Neural progenitor cell (in vitro differentiated cells): ENCODE data around the gene KHNYN.

Experiments used
- EZH2 ChIP-seq: fragments of 200-600 bp; sonication (generic); IDR thresholded peaks from 2 replicates; pipeline ENCODE4 v1.6.1; 2017; ENCODE audit warnings: antibody characterized with exemption, mild to moderate bottlenecking, moderate library complexity
- EZH2phosphoT487 ChIP-seq: fragments of 200-600 bp; sonication (generic); IDR thresholded peaks from 2 replicates; pipeline ENCODE4 v1.6.1; 2017; ENCODE audit warnings: antibody characterized with exemption
- TF ChIP-seq, protein P1 (sequence below): fragments of 200-600 bp; sonication (generic); IDR thresholded peaks from 2 replicates; pipeline ENCODE4 v1.5.1; 2017; ENCODE audit warnings: antibody characterized with exemption, mild to moderate bottlenecking

DNA sequence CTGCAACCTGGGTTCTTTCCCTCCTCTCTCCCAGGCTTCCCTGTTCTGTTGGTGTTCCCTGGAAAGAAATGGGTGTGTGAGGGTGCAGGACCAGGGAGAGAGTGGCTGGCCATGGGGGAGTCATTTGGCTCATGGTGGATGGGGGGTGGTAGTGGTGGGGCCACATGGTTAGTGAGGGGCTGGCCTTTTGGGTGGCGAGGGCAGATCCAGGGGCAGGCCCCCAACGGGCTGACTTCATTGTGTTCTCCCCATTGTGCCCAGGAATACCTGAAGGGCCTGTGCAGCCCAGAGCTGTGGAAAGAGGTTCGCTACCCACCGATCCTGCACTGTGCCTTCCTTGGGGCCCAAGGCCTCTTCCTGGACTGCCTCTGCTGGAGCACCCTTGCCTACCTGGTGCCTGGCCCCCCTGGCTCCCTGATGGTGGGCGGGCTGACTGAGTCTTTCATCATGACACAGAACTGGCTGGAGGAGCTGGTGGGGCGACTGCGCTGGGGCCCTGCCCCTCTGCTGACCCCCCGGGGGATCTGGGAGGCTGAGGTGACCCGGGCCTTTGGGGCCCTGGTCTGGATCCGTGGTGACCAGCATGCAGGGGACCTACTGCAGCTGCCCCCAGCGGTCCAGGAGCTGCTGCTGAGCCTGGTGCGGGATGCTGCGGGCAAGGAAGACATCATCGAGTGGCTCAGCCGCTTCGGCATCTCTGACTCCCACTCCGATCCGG is 22.0 kb upstream of the KHNYN start:
- TF ChIP-seq EZH2 (no peak), EZH2phosphoT487 (no peak)
- TF ChIP-seq, protein P1, sequence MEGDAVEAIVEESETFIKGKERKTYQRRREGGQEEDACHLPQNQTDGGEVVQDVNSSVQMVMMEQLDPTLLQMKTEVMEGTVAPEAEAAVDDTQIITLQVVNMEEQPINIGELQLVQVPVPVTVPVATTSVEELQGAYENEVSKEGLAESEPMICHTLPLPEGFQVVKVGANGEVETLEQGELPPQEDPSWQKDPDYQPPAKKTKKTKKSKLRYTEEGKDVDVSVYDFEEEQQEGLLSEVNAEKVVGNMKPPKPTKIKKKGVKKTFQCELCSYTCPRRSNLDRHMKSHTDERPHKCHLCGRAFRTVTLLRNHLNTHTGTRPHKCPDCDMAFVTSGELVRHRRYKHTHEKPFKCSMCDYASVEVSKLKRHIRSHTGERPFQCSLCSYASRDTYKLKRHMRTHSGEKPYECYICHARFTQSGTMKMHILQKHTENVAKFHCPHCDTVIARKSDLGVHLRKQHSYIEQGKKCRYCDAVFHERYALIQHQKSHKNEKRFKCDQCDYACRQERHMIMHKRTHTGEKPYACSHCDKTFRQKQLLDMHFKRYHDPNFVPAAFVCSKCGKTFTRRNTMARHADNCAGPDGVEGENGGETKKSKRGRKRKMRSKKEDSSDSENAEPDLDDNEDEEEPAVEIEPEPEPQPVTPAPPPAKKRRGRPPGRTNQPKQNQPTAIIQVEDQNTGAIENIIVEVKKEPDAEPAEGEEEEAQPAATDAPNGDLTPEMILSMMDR, result no peak
